GM12864 (cell line): ENCODE results near the gene CCDC122.

Source experiments
- DNase-seq: peaks from one replicate; pipeline ENCODE4 v3.0.0-alpha.2; 2011; ENCODE audit warnings: low read depth
- H3K4me3 ChIP-seq: 2 replicates; pipeline ENCODE4 v1.5.1; 2011; ENCODE audit warnings: mild to moderate bottlenecking, low read depth, low read length, control low read depth
- TF ChIP-seq, protein P1 (sequence below): IDR thresholded peaks from 2 replicates; pipeline ENCODE4 v1.5.1; 2011; ENCODE audit warnings: low read depth, mild to moderate bottlenecking, moderate library complexity, low read length, control low read depth, inconsistent platforms; ENCODE audit errors: missing control alignments

Gene CCDC122

DNA sequence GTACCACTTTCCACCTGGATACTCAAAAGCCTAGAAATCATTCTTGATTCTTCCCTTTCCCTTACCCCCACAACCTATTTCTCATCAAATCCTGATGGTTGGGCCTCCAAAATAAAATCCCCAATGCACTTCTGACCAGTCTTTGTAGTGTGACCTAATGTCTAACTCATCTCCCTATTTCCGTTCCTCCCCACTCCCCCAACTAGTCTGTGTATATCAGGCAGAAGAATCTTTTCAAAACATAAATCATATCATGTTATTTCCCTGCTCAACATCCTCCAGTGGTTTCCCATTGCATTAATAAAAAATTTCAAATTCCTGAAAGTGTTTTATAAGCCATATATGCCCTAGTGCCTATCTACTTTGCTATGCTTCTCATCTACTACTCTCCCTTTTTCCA, 17.7 kb downstream of the CCDC122 start:
- TF ChIP-seq, protein P1, sequence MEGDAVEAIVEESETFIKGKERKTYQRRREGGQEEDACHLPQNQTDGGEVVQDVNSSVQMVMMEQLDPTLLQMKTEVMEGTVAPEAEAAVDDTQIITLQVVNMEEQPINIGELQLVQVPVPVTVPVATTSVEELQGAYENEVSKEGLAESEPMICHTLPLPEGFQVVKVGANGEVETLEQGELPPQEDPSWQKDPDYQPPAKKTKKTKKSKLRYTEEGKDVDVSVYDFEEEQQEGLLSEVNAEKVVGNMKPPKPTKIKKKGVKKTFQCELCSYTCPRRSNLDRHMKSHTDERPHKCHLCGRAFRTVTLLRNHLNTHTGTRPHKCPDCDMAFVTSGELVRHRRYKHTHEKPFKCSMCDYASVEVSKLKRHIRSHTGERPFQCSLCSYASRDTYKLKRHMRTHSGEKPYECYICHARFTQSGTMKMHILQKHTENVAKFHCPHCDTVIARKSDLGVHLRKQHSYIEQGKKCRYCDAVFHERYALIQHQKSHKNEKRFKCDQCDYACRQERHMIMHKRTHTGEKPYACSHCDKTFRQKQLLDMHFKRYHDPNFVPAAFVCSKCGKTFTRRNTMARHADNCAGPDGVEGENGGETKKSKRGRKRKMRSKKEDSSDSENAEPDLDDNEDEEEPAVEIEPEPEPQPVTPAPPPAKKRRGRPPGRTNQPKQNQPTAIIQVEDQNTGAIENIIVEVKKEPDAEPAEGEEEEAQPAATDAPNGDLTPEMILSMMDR = no peak

GRCh38 chr13:43852923-43853404, 26.6 kb downstream of the CCDC122 start:
- TF ChIP-seq, protein P1 = no peak
- H3K4me3 ChIP-seq = no peak overlapping the region
- DNase-seq = no peak

More for the DNA sequence above, 17.7 kb downstream of the CCDC122 start:
- H3K4me3 ChIP-seq = no peak overlapping the region
- DNase-seq = no peak

DNA sequence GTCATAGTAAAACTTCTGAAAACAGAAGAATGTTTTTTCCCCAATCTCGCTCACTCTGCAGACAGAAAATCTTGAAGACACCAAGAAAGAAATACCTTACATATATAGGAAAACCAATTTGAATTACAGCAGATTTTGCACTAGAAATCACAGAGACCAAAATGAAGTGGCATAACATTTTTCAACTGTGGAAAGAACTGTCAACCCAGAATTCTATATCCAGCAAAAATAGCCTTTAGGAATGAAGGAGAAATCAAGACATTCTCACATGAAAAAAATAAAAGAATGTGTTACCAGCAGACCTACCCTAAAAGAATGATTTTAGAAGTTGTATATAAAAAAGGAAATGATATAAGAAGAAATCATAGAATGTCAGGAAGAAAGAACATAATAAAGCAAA, 28.7 kb downstream of the CCDC122 start:
- TF ChIP-seq, protein P1 = no peak
- no peak overlapping the region for H3K4me3 ChIP-seq
- DNase-seq = no peak

DNA sequence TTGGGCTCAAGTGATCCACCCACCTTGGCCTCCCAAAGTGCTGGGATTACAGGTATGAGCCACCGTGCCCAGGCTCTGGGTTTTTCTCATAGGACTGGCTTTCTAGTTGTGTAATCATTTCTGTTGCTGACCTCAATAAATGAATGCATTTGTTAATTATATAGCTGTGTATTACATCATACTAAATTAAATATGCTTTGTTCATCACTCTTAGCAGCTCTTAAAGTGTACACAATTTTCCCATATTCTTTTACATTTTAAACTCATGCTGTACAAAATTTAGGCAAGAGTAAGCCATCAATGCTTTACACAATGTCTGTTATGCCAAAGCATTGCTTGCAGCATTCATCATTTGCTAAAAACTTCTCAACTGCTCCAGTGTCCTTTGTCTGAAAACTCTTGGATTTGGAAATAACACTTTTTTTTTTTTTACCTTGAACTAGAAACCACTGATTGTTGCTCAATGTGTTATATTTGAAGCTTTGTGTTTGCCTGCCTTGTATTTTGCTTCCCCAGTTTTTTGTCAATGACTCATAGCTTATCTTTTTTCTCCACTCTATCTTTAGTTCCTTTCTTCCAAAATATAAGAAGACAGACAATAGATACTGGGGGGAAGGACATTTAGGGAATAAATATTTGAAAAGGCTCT, 31.4 kb downstream of the CCDC122 start:
- TF ChIP-seq, protein P1 = no peak
- no peak for DNase-seq
- no peak overlapping the region for H3K4me3 ChIP-seq

DNA sequence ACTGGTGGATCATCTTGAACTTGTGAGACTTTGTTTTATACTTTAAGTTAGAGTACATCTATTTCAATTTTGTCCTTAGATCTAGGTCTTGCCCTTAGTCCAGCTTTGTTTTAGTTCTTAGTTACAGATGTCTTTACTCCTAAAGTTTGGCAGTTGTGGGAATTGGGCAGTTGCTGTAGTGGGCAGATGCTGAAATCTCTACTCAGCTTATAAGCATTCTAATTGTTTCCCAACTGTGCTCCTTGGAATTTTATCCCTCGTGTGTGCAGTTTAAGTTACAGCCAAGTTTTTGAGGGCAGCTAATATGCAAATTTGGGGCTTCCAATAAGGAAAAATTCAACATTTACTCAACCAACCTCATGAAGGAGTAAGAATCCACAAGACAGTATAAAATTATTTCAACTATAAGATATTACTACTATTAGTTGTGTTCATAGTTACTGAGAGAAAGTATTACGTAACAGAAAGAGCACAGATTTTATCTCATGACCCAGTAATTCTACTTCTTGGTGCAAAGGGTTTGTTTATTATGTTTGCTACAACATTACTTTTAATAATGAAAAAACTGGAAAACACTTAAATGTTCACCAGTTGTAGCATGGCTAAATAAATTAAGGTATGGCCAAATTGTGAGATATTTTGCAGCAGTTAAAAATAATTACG, 32.9 kb downstream of the CCDC122 start:
- no peak overlapping the region for H3K4me3 ChIP-seq
- TF ChIP-seq, protein P1 = no peak
- DNase-seq = no peak

- no peak overlapping the region for H3K4me3 ChIP-seq
- DNase-seq = no peak
- TF ChIP-seq, protein P1 = no peak
These were observed 40.6 kb downstream of the CCDC122 start for GRCh38 chr13:43838909-43839308.
